Right renal pelvis (tissue), 4 donors: Measurements from ENCODE around the gene CREB3L2. TPM values are rescaled to one million over a fixed set of nuclear protein-coding genes. Genes with fewer than 3 reads are reported as not detected.

Experiments used
- DNase-seq, 4 donors: peaks; one replicate each; pipeline ENCODE4 v3.0.0-alpha.2; 2013; ENCODE audit warnings: low read depth in 4 of 4, low spot score in 3 of 4, missing footprints in 1 of 4
- polyA plus RNA-seq, 4 donors: library from polyadenylated mRNA; unstranded; fragments of 120-200 nt; gene quantifications; one replicate each; pipeline ENCODE4 v1.2.1, GENCODE V29; 2013; ENCODE audit not compliant: insufficient read length in 4 of 4

The CREB3L2 gene
- polyA plus RNA-seq, 4 donors = 50.7 to 55.3 (median 53.5) TPM

DNA sequence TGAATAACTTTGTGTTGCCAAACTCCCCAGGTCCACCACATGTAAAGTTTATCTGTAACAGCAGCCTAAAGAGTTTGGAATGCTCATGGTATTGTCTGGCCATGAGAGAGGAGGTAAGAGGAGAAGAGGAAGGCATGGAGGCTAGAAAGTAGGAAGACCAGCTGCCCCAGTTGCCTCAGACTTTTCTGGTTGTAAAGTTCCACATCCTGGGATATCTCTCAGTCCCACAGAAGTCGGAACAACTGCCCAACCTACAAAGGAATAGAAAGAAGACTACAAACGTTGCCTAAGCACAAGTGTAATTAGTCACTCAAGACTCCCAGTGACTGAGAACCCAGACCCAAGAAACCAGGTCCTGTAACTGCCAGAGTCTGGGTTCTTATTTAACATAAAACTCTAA is 47.3 kb downstream of the CREB3L2 start:
- no peak for DNase-seq

DNA sequence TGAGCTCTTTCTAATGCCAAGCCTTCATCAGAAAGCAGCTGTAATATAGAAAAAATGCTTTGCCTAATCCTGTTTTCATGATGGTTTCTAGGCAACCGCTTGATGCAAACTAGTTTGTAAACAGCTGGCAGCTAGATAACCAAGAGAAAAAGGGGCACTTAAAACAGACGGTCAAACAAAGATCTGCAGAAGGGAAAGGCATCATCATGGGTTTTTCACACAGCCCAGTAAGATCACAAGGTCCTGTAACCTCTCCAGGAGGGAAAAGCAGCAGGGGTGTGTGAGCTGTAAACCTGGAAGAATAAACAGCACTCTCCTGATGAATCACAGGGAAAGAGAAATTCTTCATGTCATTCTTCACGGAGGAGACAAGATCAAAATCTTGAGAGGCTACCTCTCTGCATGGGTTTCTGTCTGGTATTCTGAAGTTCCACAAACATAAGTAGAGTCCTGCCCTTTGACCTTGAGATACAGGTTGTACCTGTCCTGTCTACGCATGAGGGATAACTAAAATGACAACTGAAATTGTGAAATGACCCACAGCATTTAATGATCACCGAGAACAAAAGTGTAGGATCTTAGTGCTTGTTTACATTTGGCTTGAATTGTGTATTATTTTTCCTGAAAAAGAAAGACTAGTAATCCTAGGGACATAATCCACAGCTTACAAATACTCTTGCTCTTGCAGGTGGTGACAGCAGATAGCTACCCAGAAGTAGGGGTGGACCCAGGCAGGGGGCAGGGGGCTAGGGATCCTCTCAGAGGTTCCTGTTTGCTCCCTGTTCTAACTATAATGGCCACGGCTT is 48.0 kb downstream of the CREB3L2 start:
- DNase-seq = no peak

DNA sequence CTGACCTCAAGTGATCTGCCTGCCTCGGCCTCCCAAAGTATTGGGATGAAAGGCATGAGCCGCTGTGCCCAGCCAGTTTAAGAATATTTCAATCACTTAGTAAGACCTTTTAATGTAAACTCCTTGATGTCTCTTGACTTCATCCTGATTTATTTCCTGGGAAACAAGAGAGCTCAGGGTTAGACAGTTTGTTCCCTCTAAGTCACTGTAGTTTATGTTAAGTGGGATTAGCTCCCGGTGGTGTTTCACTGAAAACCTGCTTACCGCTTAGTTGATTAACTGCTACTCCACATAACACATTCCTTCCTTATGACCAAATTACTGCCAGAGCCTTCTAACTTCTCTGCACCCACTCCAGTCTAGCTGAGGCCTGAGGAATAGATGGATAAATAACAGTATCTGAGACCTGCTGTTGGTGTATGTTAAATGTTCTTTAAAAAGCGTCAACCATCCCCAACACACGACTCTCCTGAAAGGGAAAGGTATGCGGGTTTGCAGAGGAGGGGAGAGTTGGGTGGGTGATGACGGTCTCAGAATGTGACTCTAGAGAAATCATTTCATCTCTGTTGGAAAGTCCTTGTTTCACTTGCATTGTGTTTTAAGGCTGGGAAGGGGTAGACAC is 48.7 kb downstream of the CREB3L2 start:
- DNase-seq = peak in 1 of 4 donors; percentile 44

DNA sequence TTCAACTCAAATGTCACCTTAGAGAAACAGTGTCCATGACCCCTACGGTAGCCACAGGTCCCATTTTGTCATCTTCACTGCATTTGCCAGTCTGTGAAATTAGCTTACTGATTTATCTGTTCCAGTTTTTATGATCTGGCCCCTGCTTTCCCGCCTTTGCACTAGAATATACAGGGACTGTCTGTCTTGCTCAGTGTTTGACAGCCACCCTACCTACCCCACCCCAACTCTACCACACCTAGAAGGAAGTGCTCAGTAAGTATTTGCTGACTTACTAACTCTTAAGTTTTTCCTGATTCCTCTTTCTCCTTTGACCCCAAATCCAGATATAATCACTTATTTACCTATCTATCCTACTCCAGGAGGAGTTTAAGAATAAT is 49.5 kb downstream of the CREB3L2 start:
- DNase-seq = no peak

DNA sequence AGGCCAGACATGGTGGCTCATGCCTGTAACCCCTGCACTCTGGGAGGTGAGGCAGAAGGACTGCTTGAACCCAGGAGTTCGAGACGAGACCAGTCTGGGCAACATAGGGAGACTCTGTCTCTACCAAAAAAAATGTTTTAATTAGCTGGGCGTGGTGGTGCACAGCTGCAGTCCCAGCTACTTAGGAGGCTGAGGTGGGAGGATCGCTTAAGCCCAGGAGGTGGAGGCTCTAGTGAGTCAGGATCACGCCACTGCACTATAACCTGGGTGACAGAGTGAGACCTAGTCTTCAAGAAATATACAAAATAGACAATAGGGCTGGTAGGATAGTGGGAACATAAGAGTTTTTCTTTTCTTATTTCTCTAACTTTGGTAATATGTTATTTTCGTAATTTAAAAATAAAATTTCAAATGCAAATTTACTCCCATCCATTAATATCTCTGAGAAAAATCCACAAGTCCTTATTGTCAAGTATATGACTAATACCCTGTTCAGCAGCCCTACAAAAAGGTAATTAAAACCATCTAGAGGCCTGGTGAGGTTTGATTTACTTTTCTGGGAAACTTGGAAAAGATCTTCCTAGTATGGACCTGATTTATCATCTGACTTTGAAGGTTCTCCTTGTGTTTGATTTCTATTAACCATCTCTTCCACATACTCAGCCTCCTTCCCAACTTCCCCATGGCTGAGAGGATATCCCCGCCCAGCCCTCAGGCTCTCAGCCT is 50.0 kb downstream of the CREB3L2 start:
- no peak for DNase-seq

DNA sequence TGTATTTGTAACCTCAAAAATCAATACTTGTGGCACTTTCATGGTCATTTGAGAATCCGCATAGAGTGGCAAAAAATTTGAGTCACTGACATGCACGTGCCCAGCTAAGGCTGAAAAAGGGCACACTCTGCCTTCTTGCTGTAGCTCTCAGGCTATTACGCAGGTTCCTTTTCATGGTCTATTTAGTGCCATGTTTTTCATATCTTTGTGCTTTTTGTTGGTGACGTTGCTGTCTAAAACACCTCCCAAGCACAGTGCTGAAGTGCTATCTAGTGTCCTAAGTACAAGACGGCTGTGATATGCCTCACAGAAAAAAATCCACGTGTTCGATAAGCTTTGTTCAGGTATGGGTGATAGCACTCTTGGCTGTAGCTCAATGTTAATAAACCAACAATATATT is 50.9 kb downstream of the CREB3L2 start:
- no peak for DNase-seq

DNA sequence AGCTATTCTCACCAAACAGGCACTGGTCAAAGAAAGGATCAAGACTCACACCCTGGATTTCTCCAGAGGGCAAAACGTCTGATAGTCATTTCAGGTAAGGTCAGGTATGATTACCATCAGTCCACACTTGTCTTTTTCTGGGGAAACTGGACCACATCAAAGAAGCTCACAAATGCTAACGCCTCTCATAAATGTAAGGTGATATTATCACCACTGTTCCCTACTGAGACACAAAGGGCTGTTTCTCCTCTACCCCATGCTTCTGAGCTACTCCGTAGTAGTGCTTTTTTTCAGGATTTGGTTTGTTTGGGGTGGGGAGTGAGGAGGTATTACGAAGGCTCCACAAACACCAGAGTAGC is 51.6 kb downstream of the CREB3L2 start:
- no peak for DNase-seq

DNA sequence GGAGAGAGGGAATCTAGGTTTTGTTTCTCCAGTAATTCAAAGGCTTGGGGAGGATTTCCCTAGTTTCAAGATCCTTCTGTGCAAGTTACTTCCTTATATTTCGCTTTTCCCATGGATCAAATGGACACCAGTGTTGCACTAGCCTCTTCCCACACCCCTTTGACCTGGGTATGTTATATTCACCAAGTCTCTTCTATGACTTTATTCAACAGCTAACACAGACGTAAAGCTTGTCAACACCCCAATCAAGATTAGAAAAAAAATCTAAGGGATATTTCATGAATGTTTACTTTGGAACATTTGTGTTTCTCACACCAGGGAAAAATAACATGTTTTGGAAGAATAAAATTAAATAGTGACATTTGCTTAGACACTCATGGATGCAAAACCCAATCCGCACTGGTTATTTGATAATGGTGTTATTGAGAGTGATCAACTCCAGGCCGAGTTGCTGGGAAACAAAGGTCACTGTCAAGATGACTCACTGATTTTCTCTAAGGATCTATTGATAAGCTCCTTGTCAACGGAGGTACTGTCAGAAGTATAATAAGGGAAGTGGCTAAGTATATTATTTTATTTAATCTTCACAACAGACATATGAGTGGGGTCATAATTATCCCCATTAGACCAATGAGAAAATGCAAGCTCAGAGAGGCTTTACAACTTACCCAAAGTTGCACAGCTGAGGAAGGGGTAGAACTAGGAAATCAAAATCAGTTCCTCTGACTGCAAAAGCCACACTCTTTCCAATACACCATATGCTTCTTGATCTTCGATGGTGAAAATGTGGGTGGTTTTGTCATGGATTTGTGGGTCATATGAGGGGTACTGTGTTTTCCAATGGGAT is 52.2 kb downstream of the CREB3L2 start:
- no peak for DNase-seq

DNA sequence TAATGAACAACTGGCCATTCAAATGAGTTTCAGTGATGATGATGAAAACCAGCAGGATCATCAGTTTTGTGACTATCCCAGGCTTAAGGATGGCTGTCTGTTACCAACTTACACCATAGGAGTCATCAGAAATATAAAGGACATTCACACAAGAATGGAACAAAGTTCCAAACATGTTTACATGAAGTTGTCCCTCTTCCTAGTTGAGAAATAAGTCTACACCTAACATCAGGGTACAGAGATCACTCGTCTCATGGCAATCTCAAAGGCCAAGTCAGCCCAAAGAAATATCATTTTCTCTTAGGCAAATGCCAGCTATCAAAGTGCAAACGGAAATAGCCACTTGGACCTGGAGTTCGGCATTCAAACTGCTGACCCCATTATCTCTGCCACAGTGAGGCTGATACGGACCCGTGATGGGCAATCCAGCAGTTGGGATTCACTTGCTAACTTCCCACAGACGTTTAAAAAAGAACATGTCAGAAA is 53.0 kb downstream of the CREB3L2 start:
- no peak for DNase-seq

DNA sequence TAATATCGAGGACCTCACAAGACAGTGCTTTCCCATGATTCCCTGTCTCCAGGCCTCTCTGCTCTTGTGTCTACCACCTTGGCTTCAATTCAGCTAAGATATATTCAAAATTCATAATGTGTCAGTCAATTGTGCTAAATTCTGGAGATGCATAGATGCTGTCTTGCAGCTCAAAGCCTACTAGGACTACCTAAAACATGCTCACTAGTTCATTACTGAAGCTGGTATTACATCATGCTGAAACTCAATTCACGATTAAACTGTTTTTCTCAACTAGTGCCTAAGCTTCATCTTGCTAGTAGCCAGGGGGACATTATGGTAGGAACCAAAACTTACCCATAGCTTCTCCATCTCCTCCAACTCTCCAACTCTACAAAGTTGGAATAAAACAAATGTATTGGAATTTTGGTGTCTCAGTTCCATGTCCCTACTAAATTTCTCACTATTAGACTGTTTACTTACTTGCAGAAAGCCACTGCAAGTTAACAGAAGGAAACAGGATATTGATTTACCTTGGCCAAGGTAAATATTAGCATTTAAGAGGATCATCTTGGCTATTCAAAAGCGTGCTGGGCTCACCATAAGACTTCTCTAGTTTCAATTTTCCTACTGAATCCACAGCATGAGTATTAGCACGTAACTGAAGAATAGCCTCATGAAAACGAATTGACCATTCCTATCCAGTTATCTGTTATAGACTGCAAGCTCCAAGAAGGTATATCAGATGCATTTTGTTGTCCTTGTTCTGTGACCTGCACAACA is 53.6 kb downstream of the CREB3L2 start:
- DNase-seq = no peak

DNA sequence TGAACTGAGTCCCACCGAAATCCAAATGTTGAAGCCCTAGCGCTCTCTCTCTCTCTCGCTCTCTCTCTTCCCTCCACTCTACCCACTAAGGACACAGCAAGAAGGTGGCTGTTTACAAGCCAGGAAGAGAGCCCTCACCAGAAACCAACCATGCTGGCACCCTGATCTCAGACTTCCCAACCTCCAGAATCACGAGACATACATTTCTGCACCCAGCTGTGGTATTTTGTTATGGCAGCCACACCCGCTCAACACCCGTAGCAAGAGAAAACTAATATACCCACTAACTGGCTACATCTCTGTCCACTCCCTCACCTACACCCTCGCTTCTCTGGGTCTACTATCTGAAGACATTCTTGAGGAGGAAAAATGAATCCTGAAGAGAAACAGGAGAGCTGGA is 54.8 kb downstream of the CREB3L2 start:
- no peak for DNase-seq

DNA sequence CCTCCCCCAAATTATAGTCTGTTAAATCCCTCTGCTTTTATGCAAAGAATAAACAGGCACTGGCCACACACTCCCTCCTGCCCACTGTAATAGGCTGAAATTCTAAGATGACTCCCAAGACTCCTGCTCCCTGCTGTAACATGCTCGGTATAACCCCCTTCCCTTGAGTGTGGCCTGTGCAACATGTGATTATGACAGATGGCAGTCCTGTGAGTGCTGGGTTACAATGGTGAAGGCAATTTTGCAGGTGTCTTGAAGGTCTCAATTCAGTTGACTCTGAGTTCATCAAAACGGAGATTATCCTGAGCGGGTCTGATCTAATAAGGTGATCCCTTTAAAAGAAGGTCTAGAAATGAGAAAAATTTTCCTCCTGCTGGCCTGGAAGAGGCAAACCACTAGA is 55.9 kb downstream of the CREB3L2 start:
- no peak for DNase-seq

DNA sequence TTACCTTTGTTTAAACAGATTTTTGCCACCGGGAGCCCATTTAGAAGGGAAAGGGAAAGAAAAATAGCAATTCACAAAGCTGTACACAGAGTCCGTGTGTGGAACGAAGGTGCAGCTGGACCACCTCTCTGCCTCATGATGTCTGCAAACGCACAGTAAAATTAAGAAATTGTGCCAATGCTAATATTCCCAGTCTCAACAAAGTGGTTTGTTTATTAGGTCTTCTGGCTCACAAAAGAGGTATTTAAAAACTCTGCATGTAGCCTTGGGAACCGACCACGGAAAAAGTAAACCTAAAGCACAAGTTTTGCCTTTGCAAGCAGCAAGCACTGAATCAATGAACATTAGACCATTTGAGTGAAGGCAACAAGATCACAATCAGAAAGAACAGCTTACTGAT is 57.7 kb downstream of the CREB3L2 start:
- no peak for DNase-seq

DNA sequence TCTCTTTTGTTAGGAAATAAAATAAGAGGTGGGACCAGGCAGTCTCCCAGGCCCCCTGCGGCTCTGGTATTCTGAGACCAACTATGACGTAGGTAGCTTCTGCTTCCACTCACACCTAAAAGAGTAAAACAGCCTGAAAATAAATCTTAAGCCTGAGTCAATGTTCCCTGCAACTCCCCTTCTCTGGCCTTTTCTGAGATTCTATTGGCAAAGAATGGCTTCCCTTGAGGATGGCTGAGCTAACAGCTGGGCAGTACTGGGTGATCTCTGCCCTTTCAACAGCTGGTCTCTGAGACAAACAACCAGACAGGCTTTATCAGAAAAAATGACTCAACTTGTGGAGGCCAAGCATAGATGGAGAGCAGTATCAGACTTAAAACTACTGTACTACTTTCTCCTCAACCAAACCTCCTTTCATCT is 58.7 kb downstream of the CREB3L2 start:
- no peak for DNase-seq

DNA sequence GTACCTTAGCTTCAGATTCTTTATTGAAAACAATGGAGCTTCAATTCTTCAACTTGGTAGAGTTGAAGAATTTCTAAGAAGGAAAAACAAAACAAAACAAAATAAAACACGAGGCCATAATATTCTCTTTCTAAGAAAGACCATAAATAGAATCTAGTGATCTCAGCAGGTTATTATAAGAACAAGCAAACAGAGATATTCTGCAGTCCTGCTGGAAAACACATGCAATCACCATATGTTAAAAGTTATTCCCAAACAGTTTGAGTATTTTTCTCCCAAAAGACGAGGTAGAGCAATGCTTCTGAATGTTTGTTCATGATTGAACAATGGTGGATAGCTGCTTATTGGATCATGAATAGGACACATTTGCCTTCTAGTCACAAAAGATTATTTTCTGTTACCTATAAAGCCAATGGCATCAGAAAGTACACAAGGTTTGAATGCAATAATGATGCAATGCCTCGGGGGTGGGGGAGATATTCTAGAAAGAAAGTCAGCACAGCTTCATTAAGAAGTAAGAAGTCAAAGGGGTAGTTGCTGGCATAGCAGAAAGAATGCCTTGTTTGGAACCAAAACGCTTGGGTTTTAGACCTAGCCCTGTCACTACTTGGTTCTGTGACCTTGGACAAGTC is 59.3 kb downstream of the CREB3L2 start:
- DNase-seq = no peak

DNA sequence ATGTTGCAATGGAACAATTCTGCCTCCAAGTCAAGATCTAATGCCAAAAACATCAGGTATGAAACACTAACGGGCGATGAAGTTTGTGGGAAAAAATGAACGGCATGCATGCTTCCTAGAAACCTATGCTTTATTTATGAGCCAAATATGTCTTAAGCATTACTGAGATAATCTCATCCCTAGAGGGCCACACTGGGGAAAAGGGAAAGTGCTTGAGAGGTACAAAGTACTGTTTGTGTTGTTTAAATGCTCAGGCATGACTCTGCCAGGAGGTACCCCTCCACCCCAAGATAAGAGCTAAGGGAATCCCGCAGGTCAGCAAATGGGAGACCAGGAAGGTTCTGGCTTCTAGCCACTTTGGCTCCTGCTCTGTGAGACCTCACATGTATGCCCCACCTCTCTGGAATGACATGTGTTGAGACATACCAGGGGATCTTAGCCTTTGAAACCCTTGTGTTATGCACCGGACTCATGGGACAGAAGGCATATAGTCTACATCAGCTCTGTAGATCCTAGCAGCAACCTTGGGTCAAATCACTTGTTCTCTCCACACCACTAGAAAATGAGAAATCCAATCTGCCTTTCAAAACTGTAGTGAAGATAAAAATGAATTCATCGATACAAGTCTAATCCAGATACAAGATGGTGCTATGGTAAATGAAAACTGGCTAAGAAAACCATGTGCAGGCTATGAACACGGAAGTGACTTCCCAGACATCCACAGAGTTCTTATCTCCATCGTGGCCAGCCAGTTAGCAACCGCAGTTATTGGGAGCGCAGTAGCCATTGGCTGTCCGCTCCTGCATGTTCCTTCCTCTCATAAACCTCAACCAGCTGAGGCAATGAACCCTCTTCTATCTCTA is 61.0 kb downstream of the CREB3L2 start:
- DNase-seq = no peak

DNA sequence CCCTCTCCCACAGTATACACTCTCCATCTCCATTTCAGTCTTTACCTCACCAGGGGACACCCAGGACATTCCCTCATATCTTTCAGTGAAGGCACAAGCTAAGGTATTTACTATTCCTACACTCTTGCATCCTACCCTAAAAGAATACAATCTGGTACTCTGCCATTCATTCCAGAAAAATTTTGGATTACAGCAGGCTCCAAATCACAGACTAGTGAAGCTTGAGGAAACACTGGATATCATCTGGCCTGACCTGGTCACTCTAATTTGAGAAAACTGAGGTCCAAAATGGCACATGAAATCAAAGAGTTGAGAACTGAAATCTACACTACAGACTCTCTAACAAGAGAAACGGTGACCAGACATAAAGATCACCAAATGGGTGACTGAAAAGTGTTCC is 61.7 kb downstream of the CREB3L2 start:
- no peak for DNase-seq

DNA sequence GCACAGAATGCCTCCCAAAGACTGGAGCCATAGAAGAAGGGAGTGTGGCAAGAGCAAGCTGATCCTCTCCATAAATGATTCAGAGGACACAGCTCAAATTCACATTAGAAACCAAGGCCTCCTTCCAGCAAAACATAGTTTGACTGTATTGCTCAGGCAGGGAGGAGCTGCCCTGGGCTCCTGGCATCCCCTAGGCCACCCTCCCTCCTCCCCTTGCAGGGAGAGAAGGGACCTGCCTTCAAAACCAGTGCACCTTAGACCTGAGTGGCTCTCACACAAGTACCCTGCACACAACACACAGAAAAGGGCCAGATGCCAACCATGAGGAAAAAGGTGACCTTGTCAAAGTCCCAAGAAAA is 64.7 kb downstream of the CREB3L2 start:
- no peak for DNase-seq
